ENCODE data around the gene XPO4.

GRCh38 chr13:20767309-20767943 is 135.1 kb downstream of the XPO4 start:
- TF ChIP-seq TAF1 (IDR thresholded peaks at IDR 0.05; ENCODE audit: low read depth, low read length) (no peak), HDAC2 (IDR thresholded peaks at IDR 0.05; ENCODE audit: borderline replicate concordance in 1 of 2, low read depth in 2 of 2, low read length in 2 of 2) (no peak), POLR2A (IDR thresholded peaks at IDR 0.05; ENCODE audit: control extremely low read depth in 1 of 2, low read depth in 2 of 2, low read length in 2 of 2) (no peak), GABPA (IDR thresholded peaks at IDR 0.05; ENCODE audit: borderline replicate concordance, insufficient read depth, low read length) (no peak), EP300 (IDR thresholded peaks at IDR 0.05; ENCODE audit: borderline replicate concordance in 1 of 2, low read depth in 2 of 2, low read length in 2 of 2) (no peak)
